Neural cell (in vitro differentiated cells): ENCODE data around the gene SFI1. TPM values are rescaled to one million over a fixed set of nuclear protein-coding genes. Genes with fewer than 3 reads are reported as not detected.

Source experiments
- H2AFZ ChIP-seq: fragments of 200-600, 300-800 bp; sonication (generic), shearing (Covaris generic); 2 replicates; pipeline ENCODE4 v1.6.0; 2014; ENCODE audit warnings: low read depth, mild to moderate bottlenecking, antibody characterized with exemption, low read length, moderate library complexity
- H3F3A ChIP-seq: fragments of 200-600 bp; shearing (Covaris generic); 2 replicates; pipeline ENCODE4 v1.6.1; 2016; ENCODE audit warnings: mild to moderate bottlenecking, moderate library complexity, mixed read lengths, antibody characterized with exemption, low read length; ENCODE audit not compliant: insufficient read depth, poor library complexity, severe bottlenecking
- H3K27ac ChIP-seq: fragments of 200-600, 300-800 bp; sonication (generic), shearing (Covaris generic); 2 replicates; pipeline ENCODE4 v1.5.1; 2014; ENCODE audit warnings: mild to moderate bottlenecking, low read length, moderate library complexity
- H3K27me3 ChIP-seq: fragments of 300-800, 200-600 bp; sonication (generic), shearing (Covaris generic); 2 replicates; pipeline ENCODE4 v1.6.0; 2014; ENCODE audit warnings: mild to moderate bottlenecking, low read depth, low read length, moderate library complexity; ENCODE audit not compliant: insufficient read depth
- H3K36me3 ChIP-seq: fragments of 300-800, 200-600 bp; sonication (generic), shearing (Covaris generic); 2 replicates; pipeline ENCODE4 v1.5.1; 2014; ENCODE audit warnings: mild to moderate bottlenecking, antibody characterized with exemption, low read length, moderate library complexity; ENCODE audit not compliant: insufficient read depth
- H3K4me2 ChIP-seq: fragments of 300-800, 200-600 bp; sonication (generic), shearing (Covaris generic); 2 replicates; pipeline ENCODE4 v1.6.0; 2014; ENCODE audit warnings: mild to moderate bottlenecking, low read length
- H3K4me3 ChIP-seq: fragments of 300-800, 200-600 bp; sonication (generic), shearing (Covaris generic); 2 replicates; pipeline ENCODE4 v1.5.1; 2014; ENCODE audit warnings: mild to moderate bottlenecking, low read length, moderate library complexity
- H3K79me2 ChIP-seq: fragments of 200-600 bp; shearing (Covaris generic); replicated peaks from 2 replicates; pipeline ENCODE4 v1.6.0; 2014; ENCODE audit warnings: mild to moderate bottlenecking, low read length, moderate library complexity; ENCODE audit not compliant: insufficient read depth
- H3K9ac ChIP-seq: fragments of 300-800, 200-600 bp; sonication (generic), shearing (Covaris generic); 2 replicates; pipeline ENCODE4 v1.6.1; 2016; ENCODE audit warnings: mild to moderate bottlenecking, low read length, mixed read lengths
- H3K9me2 ChIP-seq: fragments of 200-600 bp; shearing (Covaris generic); 2 replicates; pipeline ENCODE4 v1.6.1; 2016; ENCODE audit warnings: mild to moderate bottlenecking, low read length, mixed read lengths; ENCODE audit not compliant: insufficient read depth
- H3K9me3 ChIP-seq: fragments of 200-600, 300-800 bp; sonication (generic), shearing (Covaris generic); 2 replicates; pipeline ENCODE4 v1.6.1; 2016; ENCODE audit warnings: mild to moderate bottlenecking, mixed run types, low read length, moderate library complexity, mixed read lengths
- H4K20me1 ChIP-seq: fragments of 200-600 bp; shearing (Covaris generic); 2 replicates; pipeline ENCODE4 v1.6.1; 2016; ENCODE audit warnings: mild to moderate bottlenecking, mixed run types; ENCODE audit not compliant: insufficient read depth
- CTCF ChIP-seq: fragments of 450-650 bp; IDR thresholded peaks from 2 replicates; pipeline ENCODE4 v1.5.1; 2014; ENCODE audit warnings: antibody characterized with exemption, mild to moderate bottlenecking, moderate library complexity; ENCODE audit not compliant: poor library complexity, severe bottlenecking
- EP300 ChIP-seq: fragments of 450-650 bp; conservative IDR thresholded peaks from 2 replicates; pipeline ENCODE4 v1.6.1; 2014; ENCODE audit warnings: antibody characterized with exemption, mild to moderate bottlenecking, moderate library complexity; ENCODE audit not compliant: poor library complexity, severe bottlenecking
- EZH2 ChIP-seq: fragments of 200-600, 300-800 bp; shearing (Covaris generic), sonication (generic); IDR thresholded peaks from 2 replicates; pipeline ENCODE4 v1.6.1; 2014; ENCODE audit warnings: antibody characterized with exemption, low read length, borderline replicate concordance, mild to moderate bottlenecking; ENCODE audit not compliant: insufficient read depth, poor library complexity, severe bottlenecking
- MXI1 ChIP-seq: fragments of 450-650 bp; conservative IDR thresholded peaks from 2 replicates; pipeline ENCODE4 v1.6.1; 2014; ENCODE audit warnings: antibody characterized with exemption, mild to moderate bottlenecking; ENCODE audit not compliant: poor library complexity, severe bottlenecking
- POLR2AphosphoS5 ChIP-seq: IDR thresholded peaks from 2 replicates; pipeline ENCODE4 v1.6.1; 2012
- RAD21 ChIP-seq: fragments of 450-650 bp; conservative IDR thresholded peaks from 2 replicates; pipeline ENCODE4 v1.6.1; 2014; ENCODE audit warnings: antibody characterized with exemption, mild to moderate bottlenecking, moderate library complexity
- REST ChIP-seq: IDR thresholded peaks from 2 replicates; pipeline ENCODE4 v1.6.1; 2012; ENCODE audit warnings: borderline replicate concordance
- SMC3 ChIP-seq: fragments of 450-650 bp; conservative IDR thresholded peaks from 2 replicates; pipeline ENCODE4 v1.6.1; 2014; ENCODE audit warnings: antibody characterized with exemption, mild to moderate bottlenecking, moderate library complexity; ENCODE audit not compliant: poor library complexity
- TAF1 ChIP-seq: IDR thresholded peaks from 2 replicates; pipeline ENCODE4 v1.6.1; 2012; ENCODE audit warnings: low read depth
- polyA plus RNA-seq: library from polyadenylated mRNA; depleted of rRNA; stranded (reverse); fragments of >200 nt; gene quantifications from 2 replicates; pipeline ENCODE4 v1.2.3, GENCODE V29; 2014

The SFI1 gene
- polyA plus RNA-seq, 1 donor from 2014 or later, result 19.9 TPM

- Histone ChIP-seq H3K4me2 (no peak overlapping the region), H3K27ac (no peak overlapping the region), H3F3A (no peaks in the 10 kb centered on the region), H4K20me1 (no peaks in the 10 kb centered on the region), H3K27me3 (no peaks in the 10 kb centered on the region), H3K79me2 (no peaks in the 10 kb centered on the region), H3K36me3 (no peaks in the 10 kb centered on the region), H2AFZ (no peak overlapping the region), H3K9ac (no peak overlapping the region), H3K9me2 (no peaks in the 10 kb centered on the region), H3K9me3 (no peaks in the 10 kb centered on the region), H3K4me3 (no peak overlapping the region)
- TF ChIP-seq EP300 (no peak), CTCF (no peak)
These were observed 78.9 kb downstream of the SFI1 start for GRCh38 chr22:31575190-31575589.

- H3K9ac ChIP-seq, result no peak overlapping the region
- H3F3A ChIP-seq, result no peaks in the 10 kb centered on the region
- H3K27me3 ChIP-seq, result no peaks in the 10 kb centered on the region
- H3K79me2 ChIP-seq, result no peaks in the 10 kb centered on the region
- H3K9me2 ChIP-seq, result no peaks in the 10 kb centered on the region
- no peak for TF ChIP-seq RAD21
- no peak for TF ChIP-seq REST
- TF ChIP-seq EP300, result no peak
- TF ChIP-seq SMC3, result no peak
- TF ChIP-seq EZH2, result no peak
- no peak for TF ChIP-seq TAF1
- TF ChIP-seq POLR2AphosphoS5, result no peak
- TF ChIP-seq MXI1, result no peak
- TF ChIP-seq CTCF, result no peak
- no peak overlapping the region for H3K4me3 ChIP-seq
- H4K20me1 ChIP-seq, result no peaks in the 10 kb centered on the region
- no peak overlapping the region for H3K4me2 ChIP-seq
- H3K27ac ChIP-seq, result no peak overlapping the region
- no peaks in the 10 kb centered on the region for H3K36me3 ChIP-seq
- no peak overlapping the region for H2AFZ ChIP-seq
- H3K9me3 ChIP-seq, result no peaks in the 10 kb centered on the region
These were observed 81.4 kb downstream of the SFI1 start for GRCh38 chr22:31577711-31578110.
